Measurements from ENCODE around the gene KCTD19.

The KCTD19 gene

GRCh38 chr16:67256701-67257230 is 69.8 kb downstream of the KCTD19 start:
- TF ChIP-seq POLR2AphosphoS5 (IDR thresholded peaks at IDR 0.05; ENCODE audit: low read depth, low read length) (no peak), REST (IDR thresholded peaks at IDR 0.05; ENCODE audit: insufficient read depth in 1 of 2, low read depth in 2 of 2, low read length in 2 of 2) (no peak), FOXP2 (optimal IDR thresholded peaks at IDR 0.05; ENCODE audit: borderline replicate concordance, extremely low read depth, extremely low read length, insufficient read depth) (no peak), SIN3A (IDR thresholded peaks at IDR 0.05; ENCODE audit: borderline replicate concordance, insufficient read depth, low read length) (no peak), TAF1 (IDR thresholded peaks at IDR 0.05; ENCODE audit: borderline replicate concordance, insufficient read depth, low read length) (no peak)

- TF ChIP-seq REST (IDR thresholded peaks at IDR 0.05; ENCODE audit: insufficient read depth in 1 of 2, low read depth in 2 of 2, low read length in 2 of 2) = no peak
- TF ChIP-seq SIN3A (IDR thresholded peaks at IDR 0.05; ENCODE audit: borderline replicate concordance, insufficient read depth, low read length) = no peak
- no peak for TF ChIP-seq POLR2AphosphoS5 (IDR thresholded peaks at IDR 0.05; ENCODE audit: low read depth, low read length)
- TF ChIP-seq TAF1 (IDR thresholded peaks at IDR 0.05; ENCODE audit: borderline replicate concordance, insufficient read depth, low read length) = no peak
- no peak for TF ChIP-seq FOXP2 (optimal IDR thresholded peaks at IDR 0.05; ENCODE audit: borderline replicate concordance, extremely low read depth, extremely low read length, insufficient read depth)
Measured at GRCh38 chr16:67255553-67256221, 70.9 kb downstream of the KCTD19 start.

GRCh38 chr16:67254801-67255552 is 71.6 kb downstream of the KCTD19 start:
- TF ChIP-seq SIN3A (IDR thresholded peaks at IDR 0.05; ENCODE audit: borderline replicate concordance, insufficient read depth, low read length) (no peak), FOXP2 (optimal IDR thresholded peaks at IDR 0.05; ENCODE audit: borderline replicate concordance, extremely low read depth, extremely low read length, insufficient read depth) (no peak), POLR2AphosphoS5 (IDR thresholded peaks at IDR 0.05; ENCODE audit: low read depth, low read length) (no peak), TAF1 (IDR thresholded peaks at IDR 0.05; ENCODE audit: borderline replicate concordance, insufficient read depth, low read length) (no peak), REST (IDR thresholded peaks at IDR 0.05; ENCODE audit: insufficient read depth in 1 of 2, low read depth in 2 of 2, low read length in 2 of 2) (no peak)

GRCh38 chr16:67252609-67253497 is 73.7 kb downstream of the KCTD19 start:
- TF ChIP-seq FOXP2 (optimal IDR thresholded peaks at IDR 0.05; ENCODE audit: borderline replicate concordance, extremely low read depth, extremely low read length, insufficient read depth) (no peak), REST (IDR thresholded peaks at IDR 0.05; ENCODE audit: insufficient read depth in 1 of 2, low read depth in 2 of 2, low read length in 2 of 2) (no peak), TAF1 (IDR thresholded peaks at IDR 0.05; ENCODE audit: borderline replicate concordance, insufficient read depth, low read length) (no peak), SIN3A (IDR thresholded peaks at IDR 0.05; ENCODE audit: borderline replicate concordance, insufficient read depth, low read length) (no peak), POLR2AphosphoS5 (IDR thresholded peaks at IDR 0.05; ENCODE audit: low read depth, low read length) (no peak)
